Measurements from ENCODE around the gene CLTRN.

- peak; percentile 55 to 73 (median 70) for TF ChIP-seq CTCF (IDR thresholded peaks at IDR 0.05)
- TF ChIP-seq POLR2A (IDR thresholded peaks at IDR 0.05): no peak
These were observed 22.4 kb upstream of the CLTRN start for GRCh38 chrX:15686818-15687685.

Data from uterus (tissue), 2 donors.